Measurements from ENCODE around the gene A2M.

Gene A2M

DNA sequence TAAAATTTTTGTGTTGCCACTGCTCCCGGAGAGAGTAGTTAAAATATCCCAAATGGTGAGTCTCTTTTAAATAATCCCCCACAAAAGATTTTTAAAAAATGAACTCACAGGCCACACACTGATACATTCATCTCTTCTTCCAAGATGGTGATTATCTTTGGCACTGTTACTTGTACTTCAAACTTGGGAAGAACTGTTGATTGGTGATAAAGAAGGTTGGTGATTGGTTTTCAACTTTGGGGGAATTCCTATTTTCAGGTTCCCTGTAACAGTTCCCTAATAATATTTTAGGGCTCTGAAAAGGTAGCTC lies 6.6 kb downstream of the A2M start:
- H3K4me3 ChIP-seq (ENCODE audit: severe bottlenecking): no peak overlapping the region
- H3K27me3 ChIP-seq (ENCODE audit: insufficient read depth, poor library complexity, severe bottlenecking): no peaks in the 10 kb centered on the region
- DNase-seq (ENCODE audit: low spot score) (no peak), ATAC-seq (ENCODE audit: low read depth) (no peak)
- H3K4me1 ChIP-seq (ENCODE audit: insufficient read depth, poor library complexity, severe bottlenecking): no peaks in the 10 kb centered on the region
- H3K27ac ChIP-seq (ENCODE audit: poor library complexity, severe bottlenecking): no peak overlapping the region
- TF ChIP-seq, protein P1, sequence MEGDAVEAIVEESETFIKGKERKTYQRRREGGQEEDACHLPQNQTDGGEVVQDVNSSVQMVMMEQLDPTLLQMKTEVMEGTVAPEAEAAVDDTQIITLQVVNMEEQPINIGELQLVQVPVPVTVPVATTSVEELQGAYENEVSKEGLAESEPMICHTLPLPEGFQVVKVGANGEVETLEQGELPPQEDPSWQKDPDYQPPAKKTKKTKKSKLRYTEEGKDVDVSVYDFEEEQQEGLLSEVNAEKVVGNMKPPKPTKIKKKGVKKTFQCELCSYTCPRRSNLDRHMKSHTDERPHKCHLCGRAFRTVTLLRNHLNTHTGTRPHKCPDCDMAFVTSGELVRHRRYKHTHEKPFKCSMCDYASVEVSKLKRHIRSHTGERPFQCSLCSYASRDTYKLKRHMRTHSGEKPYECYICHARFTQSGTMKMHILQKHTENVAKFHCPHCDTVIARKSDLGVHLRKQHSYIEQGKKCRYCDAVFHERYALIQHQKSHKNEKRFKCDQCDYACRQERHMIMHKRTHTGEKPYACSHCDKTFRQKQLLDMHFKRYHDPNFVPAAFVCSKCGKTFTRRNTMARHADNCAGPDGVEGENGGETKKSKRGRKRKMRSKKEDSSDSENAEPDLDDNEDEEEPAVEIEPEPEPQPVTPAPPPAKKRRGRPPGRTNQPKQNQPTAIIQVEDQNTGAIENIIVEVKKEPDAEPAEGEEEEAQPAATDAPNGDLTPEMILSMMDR (IDR thresholded peaks at IDR 0.05; ENCODE audit: poor library complexity, severe bottlenecking): no peak
- no peaks in the 10 kb centered on the region for H3K9me3 ChIP-seq (ENCODE audit: severe bottlenecking)
- no peaks in the 10 kb centered on the region for H3K36me3 ChIP-seq (ENCODE audit: low read depth)

DNA sequence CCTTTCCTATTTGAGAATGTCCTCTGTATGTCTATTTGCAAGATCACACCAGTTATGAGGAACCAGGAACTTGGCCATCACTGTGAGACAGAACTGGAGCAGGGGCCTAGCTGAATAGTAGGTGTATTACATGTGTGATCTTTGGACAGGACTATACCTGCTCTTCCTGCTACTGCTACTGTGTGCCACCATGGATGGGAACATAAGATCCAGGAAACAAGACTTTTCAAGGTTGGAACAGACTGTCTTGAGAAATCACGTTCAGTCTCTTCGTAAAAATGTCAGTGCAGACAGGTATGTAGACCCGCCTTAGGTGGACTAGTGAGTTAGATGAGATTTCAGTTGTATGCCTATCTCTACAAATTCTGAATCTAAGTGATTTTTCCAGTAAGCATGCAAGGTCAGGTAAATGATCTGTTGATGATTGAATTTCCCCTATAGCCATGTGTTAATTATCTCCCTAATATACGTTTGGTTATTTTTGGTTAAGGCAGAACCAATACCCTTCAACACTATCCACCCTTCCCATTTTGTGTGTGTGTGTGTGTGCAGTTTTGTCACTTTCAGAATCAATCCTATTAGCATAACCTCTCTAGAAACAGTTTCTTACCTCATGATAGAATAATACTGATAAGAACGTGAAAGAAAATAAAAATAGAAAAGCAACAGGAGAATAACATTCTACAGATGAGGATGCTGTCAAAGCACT lies 7.1 kb downstream of the A2M start:
- Histone ChIP-seq H3K27me3 (ENCODE audit: insufficient read depth, poor library complexity, severe bottlenecking) (no peaks in the 10 kb centered on the region), H3K27ac (ENCODE audit: poor library complexity, severe bottlenecking) (no peak overlapping the region), H3K36me3 (ENCODE audit: low read depth) (no peaks in the 10 kb centered on the region), H3K4me1 (ENCODE audit: insufficient read depth, poor library complexity, severe bottlenecking) (no peaks in the 10 kb centered on the region), H3K9me3 (ENCODE audit: severe bottlenecking) (no peaks in the 10 kb centered on the region), H3K4me3 (ENCODE audit: severe bottlenecking) (no peak overlapping the region)
- DNase-seq (ENCODE audit: low spot score) (no peak), ATAC-seq (ENCODE audit: low read depth) (no peak)
- TF ChIP-seq, protein P1 (IDR thresholded peaks at IDR 0.05; ENCODE audit: poor library complexity, severe bottlenecking): no peak

DNA sequence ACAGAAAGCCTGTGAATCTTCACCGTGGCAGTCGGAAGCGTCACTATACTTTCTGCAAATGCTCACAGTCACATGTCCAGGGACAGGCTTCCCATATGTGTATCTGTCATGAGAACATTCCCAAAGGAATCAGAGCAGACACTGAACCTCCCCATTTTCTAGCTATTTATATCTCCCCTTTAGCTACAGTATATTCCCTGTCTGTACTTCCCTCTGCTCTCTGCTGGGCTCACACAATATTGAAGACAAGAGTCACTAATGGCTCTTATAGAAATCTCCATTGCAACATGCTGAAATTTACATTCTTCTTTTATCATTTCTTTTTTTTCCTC lies 8.2 kb downstream of the A2M start:
- Histone ChIP-seq H3K9me3 (ENCODE audit: severe bottlenecking) (no peaks in the 10 kb centered on the region), H3K27me3 (ENCODE audit: insufficient read depth, poor library complexity, severe bottlenecking) (no peaks in the 10 kb centered on the region), H3K4me3 (ENCODE audit: severe bottlenecking) (no peak overlapping the region), H3K27ac (ENCODE audit: poor library complexity, severe bottlenecking) (no peak overlapping the region), H3K36me3 (ENCODE audit: low read depth) (no peaks in the 10 kb centered on the region), H3K4me1 (ENCODE audit: insufficient read depth, poor library complexity, severe bottlenecking) (no peaks in the 10 kb centered on the region)
- TF ChIP-seq, protein P1 (IDR thresholded peaks at IDR 0.05; ENCODE audit: poor library complexity, severe bottlenecking): no peak
- DNase-seq (ENCODE audit: low spot score): no peak
- no peak for ATAC-seq (ENCODE audit: low read depth)

DNA sequence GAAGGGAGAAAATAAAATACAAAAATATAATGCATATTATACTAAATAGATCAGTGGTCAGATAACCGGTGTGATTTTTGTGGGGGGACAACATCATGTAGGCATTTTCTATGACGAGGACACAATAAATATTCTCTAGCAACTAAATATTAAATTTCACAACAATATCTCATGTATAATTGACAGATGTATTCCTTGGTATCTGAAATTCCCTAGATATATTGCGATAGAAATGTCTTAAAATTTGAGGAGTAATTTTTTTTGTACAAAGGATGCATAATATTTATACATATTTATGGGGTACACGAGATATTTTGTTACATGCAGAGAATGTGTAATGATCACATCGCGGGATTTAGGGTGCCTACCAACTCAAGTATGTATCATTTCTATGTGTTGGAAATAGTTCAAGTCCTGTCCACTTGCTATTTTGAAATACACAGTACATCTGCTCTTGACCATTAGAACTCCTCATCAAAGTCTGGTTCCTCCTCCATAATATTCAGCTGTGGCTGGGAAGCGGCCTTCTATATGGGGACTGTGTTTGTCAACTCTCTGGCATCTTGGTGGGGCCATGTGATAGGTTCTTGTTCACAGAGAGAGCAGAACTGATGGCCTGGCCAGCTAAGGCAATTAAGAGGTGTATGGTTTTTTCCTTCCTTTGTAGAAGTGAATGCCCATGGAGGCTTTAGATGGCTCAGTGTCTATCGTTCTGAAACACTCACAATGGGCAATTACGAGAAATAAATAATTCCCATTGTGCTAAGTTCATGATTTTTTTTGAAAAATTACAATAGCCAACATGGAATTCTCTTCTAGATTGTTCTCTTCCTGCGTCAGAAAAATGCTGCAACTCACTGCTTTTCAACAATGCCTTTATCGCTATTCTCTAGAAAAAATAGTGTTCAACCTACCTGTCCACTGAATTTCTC lies 8.8 kb downstream of the A2M start:
- Histone ChIP-seq H3K4me1 (ENCODE audit: insufficient read depth, poor library complexity, severe bottlenecking) (no peaks in the 10 kb centered on the region), H3K27ac (ENCODE audit: poor library complexity, severe bottlenecking) (no peak overlapping the region), H3K4me3 (ENCODE audit: severe bottlenecking) (no peak overlapping the region), H3K9me3 (ENCODE audit: severe bottlenecking) (no peaks in the 10 kb centered on the region), H3K27me3 (ENCODE audit: insufficient read depth, poor library complexity, severe bottlenecking) (no peaks in the 10 kb centered on the region), H3K36me3 (ENCODE audit: low read depth) (no peaks in the 10 kb centered on the region)
- DNase-seq (ENCODE audit: low spot score) (no peak), ATAC-seq (ENCODE audit: low read depth) (no peak)
- TF ChIP-seq, protein P1 (IDR thresholded peaks at IDR 0.05; ENCODE audit: poor library complexity, severe bottlenecking): no peak

DNA sequence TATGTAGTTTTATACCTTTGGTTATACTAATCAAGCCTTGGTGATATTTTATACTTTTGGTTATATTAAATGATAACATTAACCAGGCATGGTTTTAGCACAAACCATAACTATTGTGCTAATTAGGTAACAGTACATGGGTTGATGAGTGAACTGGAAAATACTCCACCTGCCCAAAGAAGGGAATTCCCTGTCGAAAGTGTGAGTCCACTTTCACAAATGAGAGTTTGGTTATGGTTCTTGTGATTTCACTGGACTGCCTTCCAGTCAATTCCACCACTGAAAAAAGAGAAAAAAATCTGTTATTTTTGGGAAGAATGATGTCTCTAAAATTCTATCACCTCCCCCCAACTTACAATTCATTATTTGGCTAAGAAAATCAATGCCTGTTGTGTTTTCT lies 9.7 kb downstream of the A2M start:
- Histone ChIP-seq H3K27ac (ENCODE audit: poor library complexity, severe bottlenecking) (no peak overlapping the region), H3K4me3 (ENCODE audit: severe bottlenecking) (no peak overlapping the region), H3K4me1 (ENCODE audit: insufficient read depth, poor library complexity, severe bottlenecking) (no peaks in the 10 kb centered on the region), H3K36me3 (ENCODE audit: low read depth) (no peaks in the 10 kb centered on the region), H3K27me3 (ENCODE audit: insufficient read depth, poor library complexity, severe bottlenecking) (no peaks in the 10 kb centered on the region), H3K9me3 (ENCODE audit: severe bottlenecking) (no peaks in the 10 kb centered on the region)
- ATAC-seq (ENCODE audit: low read depth): no peak
- TF ChIP-seq, protein P1 (IDR thresholded peaks at IDR 0.05; ENCODE audit: poor library complexity, severe bottlenecking): no peak
- no peak for DNase-seq (ENCODE audit: low spot score)
